Measurements from ENCODE around the gene ANKRD11. TPM values are rescaled to one million over a fixed set of nuclear protein-coding genes. Genes with fewer than 3 reads are reported as not detected.
A peak's percentile ranks its signal among the peaks of the same experiment; 100 is the strongest.
"Not testable (repeated sequence)": the region's sequence is repeated elsewhere in the genome, so short reads cannot be mapped to it uniquely, and the experiment has no call there.

The ANKRD11 gene
- total RNA-seq, 1 donor from 2014 or later = 58.1 TPM

- no peak for DNase-seq (ENCODE audit: low read depth, low spot score)
Observed at GRCh38 chr16:89408315-89408714, 82.0 kb downstream of the ANKRD11 start.

- DNase-seq (ENCODE audit: low read depth, low spot score) = no peak
Observed at GRCh38 chr16:89407925-89408300, 82.4 kb downstream of the ANKRD11 start.

GRCh38 chr16:89407282-89407924, 83.0 kb downstream of the ANKRD11 start:
- DNase-seq (ENCODE audit: low read depth, low spot score) = no peak

- no peak for DNase-seq (ENCODE audit: low read depth, low spot score)
Observed at GRCh38 chr16:89406277-89406888, 84.0 kb downstream of the ANKRD11 start.

- no peak for DNase-seq (ENCODE audit: low read depth, low spot score)
Observed at GRCh38 chr16:89404561-89404960, 85.8 kb downstream of the ANKRD11 start.

GRCh38 chr16:89402962-89403361, 87.4 kb downstream of the ANKRD11 start:
- DNase-seq (ENCODE audit: low read depth, low spot score) = no peak

- DNase-seq (ENCODE audit: low read depth, low spot score) = no peak
Observed at GRCh38 chr16:89401641-89402445, 88.5 kb downstream of the ANKRD11 start.

GRCh38 chr16:89401205-89401604, 89.2 kb downstream of the ANKRD11 start:
- no peak for DNase-seq (ENCODE audit: low read depth, low spot score)

GRCh38 chr16:89400740-89401139, 89.6 kb downstream of the ANKRD11 start:
- DNase-seq (ENCODE audit: low read depth, low spot score) = no peak

- no peak for DNase-seq (ENCODE audit: low read depth, low spot score)
Observed at GRCh38 chr16:89398924-89399323, 91.4 kb downstream of the ANKRD11 start.

GRCh38 chr16:89397331-89397861, 93.0 kb downstream of the ANKRD11 start:
- DNase-seq (ENCODE audit: low read depth, low spot score) = no peak

GRCh38 chr16:89396156-89396555, 94.2 kb downstream of the ANKRD11 start:
- DNase-seq (ENCODE audit: low read depth, low spot score) = no peak

- DNase-seq (ENCODE audit: low read depth, low spot score) = peak; percentile 39
Observed at GRCh38 chr16:89395150-89396142, 94.9 kb downstream of the ANKRD11 start.

- DNase-seq (ENCODE audit: low read depth, low spot score) = no peak
Observed at GRCh38 chr16:89393738-89394406, 96.5 kb downstream of the ANKRD11 start.

- DNase-seq (ENCODE audit: low read depth, low spot score) = no peak
Observed at GRCh38 chr16:89392881-89393737, 97.3 kb downstream of the ANKRD11 start.

- DNase-seq (ENCODE audit: low read depth, low spot score) = not testable (repeated sequence)
Observed at GRCh38 chr16:89390224-89390583, 100.2 kb downstream of the ANKRD11 start.

- not testable (repeated sequence) for DNase-seq (ENCODE audit: low read depth, low spot score)
Observed at GRCh38 chr16:89389504-89390223, 100.7 kb downstream of the ANKRD11 start.

- DNase-seq (ENCODE audit: low read depth, low spot score) = no peak
Observed at GRCh38 chr16:89388536-89388935, 101.8 kb downstream of the ANKRD11 start.
